Neural cell (in vitro differentiated cells): ENCODE data around the gene SPAG16.

Experiments used
- EZH2 ChIP-seq: fragments of 200-600, 300-800 bp; shearing (Covaris generic), sonication (generic); IDR thresholded peaks from 2 replicates; pipeline ENCODE4 v1.6.1; 2014; ENCODE audit warnings: antibody characterized with exemption, low read length, borderline replicate concordance, mild to moderate bottlenecking; ENCODE audit not compliant: insufficient read depth, poor library complexity, severe bottlenecking
- MXI1 ChIP-seq: fragments of 450-650 bp; conservative IDR thresholded peaks from 2 replicates; pipeline ENCODE4 v1.6.1; 2014; ENCODE audit warnings: antibody characterized with exemption, mild to moderate bottlenecking; ENCODE audit not compliant: poor library complexity, severe bottlenecking
- POLR2AphosphoS5 ChIP-seq: IDR thresholded peaks from 2 replicates; pipeline ENCODE4 v1.6.1; 2012
- RAD21 ChIP-seq: fragments of 450-650 bp; conservative IDR thresholded peaks from 2 replicates; pipeline ENCODE4 v1.6.1; 2014; ENCODE audit warnings: antibody characterized with exemption, mild to moderate bottlenecking, moderate library complexity
- REST ChIP-seq: IDR thresholded peaks from 2 replicates; pipeline ENCODE4 v1.6.1; 2012; ENCODE audit warnings: borderline replicate concordance
- SMC3 ChIP-seq: fragments of 450-650 bp; conservative IDR thresholded peaks from 2 replicates; pipeline ENCODE4 v1.6.1; 2014; ENCODE audit warnings: antibody characterized with exemption, mild to moderate bottlenecking, moderate library complexity; ENCODE audit not compliant: poor library complexity
- TAF1 ChIP-seq: IDR thresholded peaks from 2 replicates; pipeline ENCODE4 v1.6.1; 2012; ENCODE audit warnings: low read depth
- TF ChIP-seq, protein P1 (sequence below): fragments of 450-650 bp; IDR thresholded peaks from 2 replicates; pipeline ENCODE4 v1.5.1; 2014; ENCODE audit warnings: antibody characterized with exemption, mild to moderate bottlenecking, moderate library complexity; ENCODE audit not compliant: poor library complexity, severe bottlenecking

DNA sequence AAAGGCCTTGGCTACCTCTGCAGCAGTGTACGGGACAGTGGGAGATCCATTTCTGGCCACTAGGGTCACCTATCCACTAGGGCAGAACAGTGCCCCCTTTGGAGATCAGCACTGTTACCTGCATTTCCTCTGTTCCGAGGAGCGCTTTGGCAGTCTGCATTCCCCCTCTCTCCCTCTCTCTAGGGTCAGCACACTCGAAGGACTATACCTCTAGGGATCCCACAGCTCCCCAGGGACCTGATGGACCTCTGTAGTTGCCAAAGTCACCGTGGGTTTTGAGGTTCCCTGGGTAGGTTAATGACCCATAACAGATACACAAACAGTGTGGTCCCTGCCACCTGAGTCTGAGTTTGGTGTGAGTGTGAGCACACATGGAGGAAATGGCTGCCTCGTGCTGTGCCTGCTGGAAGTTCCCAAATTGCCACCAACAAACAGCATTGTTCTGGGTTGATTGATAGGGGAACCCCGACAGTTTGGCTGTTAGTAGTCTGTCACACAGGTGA is 1026.8 kb downstream of the SPAG16 start:
- TF ChIP-seq, protein P1, sequence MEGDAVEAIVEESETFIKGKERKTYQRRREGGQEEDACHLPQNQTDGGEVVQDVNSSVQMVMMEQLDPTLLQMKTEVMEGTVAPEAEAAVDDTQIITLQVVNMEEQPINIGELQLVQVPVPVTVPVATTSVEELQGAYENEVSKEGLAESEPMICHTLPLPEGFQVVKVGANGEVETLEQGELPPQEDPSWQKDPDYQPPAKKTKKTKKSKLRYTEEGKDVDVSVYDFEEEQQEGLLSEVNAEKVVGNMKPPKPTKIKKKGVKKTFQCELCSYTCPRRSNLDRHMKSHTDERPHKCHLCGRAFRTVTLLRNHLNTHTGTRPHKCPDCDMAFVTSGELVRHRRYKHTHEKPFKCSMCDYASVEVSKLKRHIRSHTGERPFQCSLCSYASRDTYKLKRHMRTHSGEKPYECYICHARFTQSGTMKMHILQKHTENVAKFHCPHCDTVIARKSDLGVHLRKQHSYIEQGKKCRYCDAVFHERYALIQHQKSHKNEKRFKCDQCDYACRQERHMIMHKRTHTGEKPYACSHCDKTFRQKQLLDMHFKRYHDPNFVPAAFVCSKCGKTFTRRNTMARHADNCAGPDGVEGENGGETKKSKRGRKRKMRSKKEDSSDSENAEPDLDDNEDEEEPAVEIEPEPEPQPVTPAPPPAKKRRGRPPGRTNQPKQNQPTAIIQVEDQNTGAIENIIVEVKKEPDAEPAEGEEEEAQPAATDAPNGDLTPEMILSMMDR, result no peak
- TF ChIP-seq POLR2AphosphoS5 (no peak), EZH2 (no peak), RAD21 (no peak), REST (no peak), TAF1 (no peak), MXI1 (no peak), SMC3 (no peak)
